ENCODE results near the gene NFIC.

NFIC gene

GRCh38 chr19:3405261-3405653, 38.9 kb downstream of the NFIC start:
- H3F3A ChIP-seq (ENCODE audit: insufficient read depth, low read length) = no peaks in the 10 kb centered on the region
- H3K4me3 ChIP-seq (ENCODE audit: low read depth, low read length, poor library complexity, severe bottlenecking) = no peak overlapping the region
- no peaks in the 10 kb centered on the region for H3K4me1 ChIP-seq (ENCODE audit: insufficient read depth, low read length, severe bottlenecking)
- TF ChIP-seq CTCF (IDR thresholded peaks at IDR 0.05; ENCODE audit: low read length) (no peak), EZH2 (IDR thresholded peaks at IDR 0.05; ENCODE audit: borderline replicate concordance, low read length) (no peak)
- no peaks in the 10 kb centered on the region for H3K79me2 ChIP-seq (ENCODE audit: insufficient read depth, low read length)
- H4K20me1 ChIP-seq (ENCODE audit: insufficient read depth, low read length) = no peaks in the 10 kb centered on the region
- no peaks in the 10 kb centered on the region for H3K9me3 ChIP-seq (ENCODE audit: low read length)
- H3K4me2 ChIP-seq (ENCODE audit: low read length) = no peak overlapping the region
- H3K36me3 ChIP-seq (ENCODE audit: insufficient read depth, low read length) = no peaks in the 10 kb centered on the region
- H3K27me3 ChIP-seq (ENCODE audit: insufficient read depth, low read length) = no peaks in the 10 kb centered on the region
- no peak overlapping the region for H2AFZ ChIP-seq (ENCODE audit: low read length)
- no peaks in the 10 kb centered on the region for H3K9me2 ChIP-seq (ENCODE audit: low read depth, low read length)
- no peak overlapping the region for H3K27ac ChIP-seq (ENCODE audit: low read depth, low read length, poor library complexity, severe bottlenecking)
- H3K9ac ChIP-seq (ENCODE audit: low read length) = no peak overlapping the region

- H3K4me2 ChIP-seq (ENCODE audit: low read length) = no peak overlapping the region
- H4K20me1 ChIP-seq (ENCODE audit: insufficient read depth, low read length) = no peaks in the 10 kb centered on the region
- H3K79me2 ChIP-seq (ENCODE audit: insufficient read depth, low read length) = no peaks in the 10 kb centered on the region
- no peak for TF ChIP-seq EZH2 (IDR thresholded peaks at IDR 0.05; ENCODE audit: borderline replicate concordance, low read length)
- TF ChIP-seq CTCF (IDR thresholded peaks at IDR 0.05; ENCODE audit: low read length) = no peak
- H3K27ac ChIP-seq (ENCODE audit: low read depth, low read length, poor library complexity, severe bottlenecking) = no peak overlapping the region
- H3K9ac ChIP-seq (ENCODE audit: low read length) = no peak overlapping the region
- no peaks in the 10 kb centered on the region for H3K4me1 ChIP-seq (ENCODE audit: insufficient read depth, low read length, severe bottlenecking)
- H3K36me3 ChIP-seq (ENCODE audit: insufficient read depth, low read length) = no peaks in the 10 kb centered on the region
- no peak overlapping the region for H3K4me3 ChIP-seq (ENCODE audit: low read depth, low read length, poor library complexity, severe bottlenecking)
- no peaks in the 10 kb centered on the region for H3K9me2 ChIP-seq (ENCODE audit: low read depth, low read length)
- H2AFZ ChIP-seq (ENCODE audit: low read length) = no peak overlapping the region
- H3K9me3 ChIP-seq (ENCODE audit: low read length) = no peaks in the 10 kb centered on the region
- no peaks in the 10 kb centered on the region for H3K27me3 ChIP-seq (ENCODE audit: insufficient read depth, low read length)
- H3F3A ChIP-seq (ENCODE audit: insufficient read depth, low read length) = no peaks in the 10 kb centered on the region
These were observed 40.3 kb downstream of the NFIC start for GRCh38 chr19:3406571-3407111.

GRCh38 chr19:3407556-3408516, 41.5 kb downstream of the NFIC start:
- Histone ChIP-seq H2AFZ (ENCODE audit: low read length) (no peak overlapping the region), H3K4me3 (ENCODE audit: low read depth, low read length, poor library complexity, severe bottlenecking) (no peak overlapping the region), H3K9me2 (ENCODE audit: low read depth, low read length) (no peaks in the 10 kb centered on the region), H3K4me2 (ENCODE audit: low read length) (no peak overlapping the region), H3K36me3 (ENCODE audit: insufficient read depth, low read length) (no peaks in the 10 kb centered on the region), H3K4me1 (ENCODE audit: insufficient read depth, low read length, severe bottlenecking) (no peaks in the 10 kb centered on the region), H3K27ac (ENCODE audit: low read depth, low read length, poor library complexity, severe bottlenecking) (no peak overlapping the region), H4K20me1 (ENCODE audit: insufficient read depth, low read length) (no peaks in the 10 kb centered on the region), H3K9ac (ENCODE audit: low read length) (no peak overlapping the region), H3K27me3 (ENCODE audit: insufficient read depth, low read length) (no peaks in the 10 kb centered on the region), H3K9me3 (ENCODE audit: low read length) (no peaks in the 10 kb centered on the region), H3F3A (ENCODE audit: insufficient read depth, low read length) (no peaks in the 10 kb centered on the region), H3K79me2 (ENCODE audit: insufficient read depth, low read length) (no peaks in the 10 kb centered on the region)
- TF ChIP-seq EZH2 (IDR thresholded peaks at IDR 0.05; ENCODE audit: borderline replicate concordance, low read length) (no peak), CTCF (IDR thresholded peaks at IDR 0.05; ENCODE audit: low read length) (no peak)

Measured in OCI-LY1 (cell line).